D341Med (cell line): Measurements from ENCODE around the gene SLC9A7.

Source experiments
- DNase-seq: peaks from one replicate; pipeline ENCODE4 v3.0.0; 2012; ENCODE audit warnings: low spot score

SLC9A7 gene

DNA sequence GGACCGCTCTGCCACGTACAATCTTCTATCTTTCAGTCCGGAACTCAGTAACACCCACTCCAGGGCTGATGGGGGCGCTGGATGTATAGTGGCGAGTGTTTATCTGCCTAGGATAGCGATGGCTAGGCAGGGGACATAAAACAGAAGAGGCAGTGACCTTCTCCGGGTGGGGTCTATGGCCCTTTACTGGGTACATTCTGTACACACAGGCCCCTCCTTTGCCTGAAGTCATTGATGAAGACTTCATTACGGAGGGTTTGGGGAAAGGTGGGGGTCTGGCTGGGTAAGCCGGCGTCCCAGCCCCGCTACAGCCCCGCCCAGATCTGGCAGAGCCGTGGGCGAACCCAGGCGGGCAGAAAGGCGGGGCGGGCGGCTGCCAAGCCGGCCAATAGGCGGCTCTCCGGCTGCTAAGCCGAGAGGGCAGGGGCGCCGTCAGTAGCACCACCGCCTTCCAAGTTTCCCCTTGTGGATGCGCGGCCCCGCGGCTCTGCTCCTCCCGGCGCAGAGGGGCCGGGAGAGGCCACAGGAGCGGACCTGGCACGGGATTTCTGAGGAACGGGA is 185.5 kb downstream of the SLC9A7 start, which contains the start of gene CHST7:
Gene CHST7, plus strand, starts transcription at position 435 of the 561 bp plus-strand sequence. CDS start 167 bp downstream, outside the sequence.
- peak; percentile 87 for DNase-seq

DNA sequence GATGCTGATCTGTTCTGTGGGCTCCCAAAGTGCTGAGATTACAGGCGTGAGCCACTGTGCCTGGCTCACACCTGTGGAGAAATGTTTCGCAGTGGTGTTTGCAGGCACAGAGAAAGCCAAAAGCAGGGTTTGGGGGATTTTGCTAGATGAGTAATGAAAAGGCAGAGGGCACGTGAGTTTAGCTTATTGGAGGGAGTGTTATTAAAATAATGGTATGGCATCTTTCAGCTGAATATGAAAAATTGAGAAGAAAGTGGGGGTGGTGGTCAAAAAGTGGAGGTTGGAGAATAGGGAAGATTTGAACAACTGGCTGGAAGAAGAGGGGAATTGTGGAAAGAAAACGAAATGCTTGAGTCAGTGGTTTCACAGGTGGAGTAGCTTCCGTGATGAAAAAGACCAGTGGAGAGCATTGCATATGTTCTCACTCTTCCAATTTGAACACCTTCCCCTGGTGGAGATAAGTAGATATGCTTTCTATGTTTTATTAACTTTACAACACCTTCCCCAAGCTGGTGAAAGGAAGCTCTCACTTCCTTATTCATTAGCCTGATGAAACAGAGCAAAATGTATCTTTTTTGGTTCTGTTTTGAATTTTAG is 186.5 kb downstream of the SLC9A7 start:
- no peak for DNase-seq

DNA sequence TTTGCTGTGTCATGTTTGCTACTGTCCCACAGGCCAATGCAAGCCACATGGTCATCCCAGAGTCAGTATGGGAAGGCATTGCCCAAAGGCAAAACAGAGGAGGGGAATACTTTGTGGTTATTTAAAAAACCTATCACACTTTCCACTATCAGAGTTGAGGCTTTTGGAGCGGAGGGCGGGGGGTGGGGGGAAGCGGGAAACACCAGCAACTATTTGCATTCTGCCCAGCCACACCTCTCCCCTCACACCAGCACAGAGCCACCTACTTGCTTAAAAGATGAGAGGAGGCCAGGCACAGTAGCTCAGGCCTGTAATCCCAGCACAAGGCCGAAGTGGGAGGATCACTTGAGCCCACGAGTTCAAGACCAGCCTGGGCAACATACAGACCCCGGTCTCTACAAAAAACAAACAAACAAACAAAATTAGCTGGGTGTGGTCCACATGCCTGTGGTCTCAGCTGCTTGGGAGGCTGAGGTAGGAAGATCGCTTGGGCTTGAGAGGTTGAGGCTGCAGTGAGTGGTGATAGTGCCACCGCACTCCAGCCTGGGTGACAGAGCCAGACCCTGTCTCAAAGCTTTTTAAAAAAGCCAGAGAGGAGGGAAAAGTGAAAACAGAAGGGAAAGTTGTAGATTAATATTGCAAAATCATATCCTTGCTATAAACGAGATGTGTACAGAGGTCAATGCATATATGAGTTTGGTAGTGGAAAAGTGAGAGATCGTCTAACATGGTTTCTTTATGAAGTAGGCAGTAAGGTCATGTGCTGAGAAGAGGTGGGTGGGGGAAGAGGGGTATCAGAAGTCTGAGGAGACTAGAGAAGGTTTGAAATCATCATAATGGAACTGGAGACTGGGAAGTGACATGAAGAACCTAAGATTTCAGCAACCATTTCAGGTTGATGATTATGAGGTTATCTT is 187.2 kb downstream of the SLC9A7 start:
- DNase-seq, result no peak

DNA sequence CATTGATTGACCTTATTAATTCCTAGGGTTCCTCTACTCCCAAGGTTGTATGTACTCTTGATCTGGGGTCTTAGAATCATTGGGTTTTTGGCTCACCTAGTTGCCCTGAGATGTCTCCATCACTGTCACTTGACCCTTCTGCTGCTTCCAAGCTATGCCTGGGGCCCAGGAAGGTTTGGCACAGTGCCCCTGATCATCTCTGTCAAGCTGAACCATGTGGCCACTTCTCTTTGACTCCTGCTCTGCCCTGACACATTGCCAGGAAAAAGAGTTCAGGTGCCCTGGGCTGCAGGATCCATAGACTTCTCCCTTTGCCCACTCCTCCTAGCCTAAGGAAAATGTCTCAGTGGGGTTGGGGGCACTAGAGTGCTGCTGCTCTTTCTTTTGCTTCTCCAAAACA is 189.3 kb downstream of the SLC9A7 start:
- no peak for DNase-seq

DNA sequence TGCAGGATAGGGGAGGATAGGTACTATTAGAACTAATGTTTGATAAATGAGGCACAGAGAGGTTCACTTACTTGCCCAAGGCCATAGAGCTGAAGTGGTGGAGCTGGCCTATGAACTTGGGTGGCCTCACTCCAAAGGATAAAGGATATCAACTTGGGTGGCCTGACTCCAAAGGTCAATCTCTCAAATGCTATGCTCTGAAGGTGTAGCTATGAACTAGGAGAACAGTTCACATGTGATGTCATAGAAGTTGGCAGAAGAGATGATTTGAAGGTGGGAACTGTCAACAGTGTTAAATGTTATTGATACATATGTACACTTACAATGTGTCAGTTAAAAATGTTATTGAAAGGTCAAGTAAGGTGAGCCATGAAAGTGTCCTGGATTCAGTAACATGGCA is 191.5 kb downstream of the SLC9A7 start:
- DNase-seq, result no peak

DNA sequence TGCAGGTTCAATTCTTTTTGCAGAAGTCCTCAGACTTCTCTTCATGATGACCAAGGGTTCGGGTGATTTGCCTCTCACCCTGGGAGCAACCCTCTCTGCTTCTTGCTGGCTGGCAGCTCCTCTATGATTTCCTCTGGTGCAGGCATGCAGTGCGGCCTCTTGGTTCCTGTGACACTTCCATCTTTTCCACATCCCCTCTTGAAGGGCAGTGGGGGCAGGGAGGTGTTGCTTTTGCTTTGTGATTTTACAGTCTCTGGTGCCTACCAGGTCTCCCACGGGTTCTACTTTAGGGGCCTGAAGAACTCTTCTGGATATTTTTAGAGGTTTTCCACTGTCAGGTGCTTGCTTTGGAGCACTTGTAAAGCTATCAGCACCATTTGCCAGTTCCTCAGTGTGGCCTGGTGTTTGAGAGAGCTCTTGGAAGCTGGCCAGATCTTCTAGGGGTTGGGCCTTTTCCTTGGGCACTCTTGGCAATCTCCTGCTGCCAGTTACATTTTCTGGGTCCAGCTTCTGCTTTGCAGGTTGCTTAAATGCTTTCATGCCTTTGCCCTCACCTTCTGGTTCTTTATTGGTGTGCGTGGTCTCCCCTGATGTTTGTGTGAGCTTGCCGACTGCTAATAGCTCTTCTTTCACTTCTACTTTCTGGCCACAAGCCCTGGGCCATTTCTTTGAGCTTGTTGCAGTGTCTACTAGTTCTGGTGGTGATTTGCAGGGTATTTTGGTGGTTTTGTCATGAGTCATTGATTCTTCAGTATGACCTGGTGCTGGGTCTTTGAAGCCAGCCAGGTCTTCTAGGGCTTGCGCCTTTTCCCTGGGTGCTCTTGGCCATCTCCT is 196.9 kb downstream of the SLC9A7 start:
- DNase-seq, result no peak

DNA sequence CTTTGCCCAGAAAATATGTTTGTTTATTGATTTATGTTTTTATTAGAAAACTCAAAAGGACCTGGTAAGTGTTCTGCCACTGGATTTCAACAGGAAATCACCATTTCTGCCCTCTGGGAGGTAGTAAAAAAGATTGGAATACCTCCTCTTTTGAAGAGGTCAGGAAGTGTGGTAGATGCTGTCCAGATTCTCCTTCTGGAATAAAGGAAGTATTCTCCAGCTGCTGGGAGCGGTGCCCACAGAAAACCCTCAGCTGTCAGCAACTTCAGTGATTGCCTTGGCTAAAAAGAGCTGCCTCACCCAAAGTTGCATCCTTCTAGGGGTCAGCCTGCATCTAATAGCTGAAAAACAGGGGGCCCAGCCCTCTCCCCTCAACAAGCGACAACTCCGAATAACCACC is 199.9 kb downstream of the SLC9A7 start:
- DNase-seq, result no peak

DNA sequence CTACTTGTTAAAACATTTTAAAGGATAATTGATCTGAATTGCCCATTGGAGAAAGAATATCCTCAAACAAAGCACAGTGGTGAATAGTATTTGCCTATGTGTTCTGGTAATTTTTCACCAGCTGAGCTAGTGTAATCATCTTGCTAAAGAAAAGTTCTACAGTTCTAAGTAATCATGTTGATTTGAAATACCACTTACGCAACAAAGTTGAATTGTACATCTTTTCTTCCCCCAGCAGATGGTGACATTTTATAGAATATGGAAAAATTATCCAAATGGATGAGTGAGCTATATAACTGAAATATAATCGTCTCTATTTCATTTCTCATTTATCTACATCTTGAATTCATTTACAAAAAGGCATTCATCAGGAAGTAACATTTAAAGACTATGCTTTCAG is 204.0 kb downstream of the SLC9A7 start:
- DNase-seq, result no peak

DNA sequence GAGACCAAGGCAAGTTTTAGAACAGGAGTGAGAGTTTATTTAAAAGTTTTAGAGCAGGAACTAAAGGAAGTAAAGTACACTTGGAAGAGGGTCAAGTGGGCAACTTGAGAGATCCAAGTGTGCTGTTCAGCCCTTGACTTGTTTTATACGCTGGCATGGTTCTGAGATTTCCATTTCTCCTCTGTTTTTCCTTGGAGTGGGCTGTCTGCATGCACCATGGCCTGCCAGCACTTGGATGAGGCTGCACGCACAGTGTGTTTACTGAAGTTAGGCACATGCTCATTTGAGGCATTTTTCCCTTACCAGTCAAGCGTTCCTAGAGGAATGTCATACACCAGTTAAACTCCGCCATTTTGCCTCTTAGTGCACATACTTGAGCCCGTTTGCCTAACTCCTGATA is 205.0 kb downstream of the SLC9A7 start:
- DNase-seq, result no peak

DNA sequence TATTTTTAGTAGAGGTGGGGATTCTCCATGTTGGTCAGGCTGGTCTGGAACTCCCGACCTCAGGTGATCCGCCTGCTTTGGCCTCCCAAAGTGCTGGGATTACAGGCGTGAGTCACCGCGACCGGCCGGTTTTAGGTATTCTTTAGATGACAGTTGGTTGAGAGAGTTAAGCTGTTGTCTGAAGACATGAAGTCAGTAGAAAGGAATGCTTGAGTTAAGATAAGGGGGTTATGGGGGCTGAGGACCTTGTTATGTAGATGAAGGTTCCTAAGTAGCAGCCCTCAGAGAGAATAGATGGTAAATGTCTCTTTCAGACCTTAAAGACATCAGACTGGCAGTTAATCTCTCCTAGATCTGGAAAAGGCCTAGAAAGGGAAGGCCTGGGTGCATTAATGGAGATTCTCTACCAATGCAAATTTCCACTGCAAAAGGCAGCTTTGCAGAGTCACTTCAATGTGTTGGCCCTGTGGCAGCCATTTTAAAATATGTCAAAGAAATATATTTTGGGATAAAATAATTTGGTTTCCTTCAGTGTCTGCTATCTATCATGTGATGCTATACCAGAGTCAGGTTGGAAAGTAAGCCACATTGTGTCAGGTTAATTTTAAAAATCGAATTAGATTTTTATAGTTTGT is 207.3 kb downstream of the SLC9A7 start:
- no peak for DNase-seq

DNA sequence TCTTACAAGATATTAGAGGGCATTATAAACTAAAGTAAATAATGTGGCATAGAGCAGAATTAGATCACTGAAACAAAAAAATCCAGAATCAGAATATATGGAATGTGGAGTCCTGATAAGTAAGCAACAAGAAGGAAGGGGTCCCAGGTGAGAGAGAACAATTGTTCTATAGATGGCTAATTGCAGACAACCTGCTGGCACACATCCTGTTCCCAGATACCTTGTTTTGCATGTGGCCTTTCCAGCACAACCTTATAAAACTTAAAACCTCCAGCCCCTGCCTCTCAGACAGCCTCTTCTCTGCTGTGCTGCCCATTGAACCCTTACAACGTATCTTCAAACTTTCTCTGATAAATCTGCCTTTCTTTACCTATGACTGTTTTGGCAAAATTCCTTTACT is 209.0 kb downstream of the SLC9A7 start:
- DNase-seq, result no peak
